ENCODE results near the gene TSHZ2.

DNA sequence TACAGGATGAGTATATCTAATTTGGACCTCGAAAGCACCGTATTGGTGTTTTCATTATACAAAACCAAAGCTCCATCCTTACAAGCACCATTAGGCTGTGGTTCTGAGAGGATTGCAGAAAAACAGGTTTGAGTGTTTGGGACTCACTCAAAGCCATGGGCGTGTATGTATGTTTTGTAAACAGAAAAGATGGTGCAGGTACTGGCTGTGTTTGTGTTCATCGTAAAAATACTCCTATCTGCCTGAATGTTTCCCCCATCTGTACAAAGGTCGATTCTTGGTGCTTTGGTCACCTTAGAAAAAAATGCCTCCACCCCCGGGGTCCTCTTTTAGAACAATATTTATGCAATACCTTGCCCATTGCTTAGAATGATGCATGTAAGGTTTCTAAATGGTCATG lies 286.6 kb downstream of the TSHZ2 start:
- no peak for TF ChIP-seq POLR2A (IDR thresholded peaks at IDR 0.05; ENCODE audit: low read depth, low read length)
- TF ChIP-seq TAF1 (IDR thresholded peaks at IDR 0.05; ENCODE audit: borderline replicate concordance, low read depth, low read length): no peak

Measured in GM12892 (cell line).